PC-3 (cell line): ENCODE measurements around the gene JPT2.

ENCODE experiments used
- EZH2 ChIP-seq: fragments of 300-600 bp; sonication (generic); IDR thresholded peaks from one replicate; pipeline ENCODE4 v1.6.1; 2017; ENCODE audit warnings: antibody characterized with exemption, mild to moderate bottlenecking, low read length; ENCODE audit not compliant: unreplicated experiment
- EZH2phosphoT487 ChIP-seq: fragments of 300-600 bp; sonication (generic); IDR thresholded peaks from 2 replicates; pipeline ENCODE4 v1.6.1; 2018; ENCODE audit warnings: mild to moderate bottlenecking, antibody characterized with exemption, low read length, borderline replicate concordance
- TF ChIP-seq, protein P1 (sequence below): fragments of 300-600 bp; sonication (generic); conservative IDR thresholded peaks from 2 replicates; pipeline ENCODE4 v1.5.1; 2017; ENCODE audit warnings: antibody characterized with exemption, low read depth, mild to moderate bottlenecking, low read length

DNA sequence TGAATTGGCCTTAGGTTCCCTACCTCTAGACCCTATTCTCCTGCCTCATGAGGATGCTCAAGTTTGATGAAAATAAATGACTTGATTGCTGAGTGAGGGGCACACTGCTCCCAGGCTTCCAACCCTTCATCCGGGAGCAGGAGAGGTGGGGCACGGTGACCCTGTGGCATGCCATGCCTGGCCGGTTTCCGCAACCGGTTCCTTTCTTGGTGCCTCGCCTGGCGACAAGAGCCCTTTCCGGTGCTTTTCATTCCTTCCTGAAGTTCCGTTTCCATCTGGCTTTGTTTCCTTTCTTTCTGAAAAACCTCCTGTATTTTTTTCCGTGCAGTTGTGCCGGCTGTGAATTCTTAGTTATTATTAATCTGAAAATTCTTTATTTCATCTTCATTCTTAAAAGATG lies 38.2 kb upstream of the JPT2 start:
- TF ChIP-seq, protein P1, sequence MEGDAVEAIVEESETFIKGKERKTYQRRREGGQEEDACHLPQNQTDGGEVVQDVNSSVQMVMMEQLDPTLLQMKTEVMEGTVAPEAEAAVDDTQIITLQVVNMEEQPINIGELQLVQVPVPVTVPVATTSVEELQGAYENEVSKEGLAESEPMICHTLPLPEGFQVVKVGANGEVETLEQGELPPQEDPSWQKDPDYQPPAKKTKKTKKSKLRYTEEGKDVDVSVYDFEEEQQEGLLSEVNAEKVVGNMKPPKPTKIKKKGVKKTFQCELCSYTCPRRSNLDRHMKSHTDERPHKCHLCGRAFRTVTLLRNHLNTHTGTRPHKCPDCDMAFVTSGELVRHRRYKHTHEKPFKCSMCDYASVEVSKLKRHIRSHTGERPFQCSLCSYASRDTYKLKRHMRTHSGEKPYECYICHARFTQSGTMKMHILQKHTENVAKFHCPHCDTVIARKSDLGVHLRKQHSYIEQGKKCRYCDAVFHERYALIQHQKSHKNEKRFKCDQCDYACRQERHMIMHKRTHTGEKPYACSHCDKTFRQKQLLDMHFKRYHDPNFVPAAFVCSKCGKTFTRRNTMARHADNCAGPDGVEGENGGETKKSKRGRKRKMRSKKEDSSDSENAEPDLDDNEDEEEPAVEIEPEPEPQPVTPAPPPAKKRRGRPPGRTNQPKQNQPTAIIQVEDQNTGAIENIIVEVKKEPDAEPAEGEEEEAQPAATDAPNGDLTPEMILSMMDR: no peak
- no peak for TF ChIP-seq EZH2phosphoT487
- no peak for TF ChIP-seq EZH2
